HEK293T (cell line): ENCODE data around the gene KLC4.
"Not testable (repeated sequence)": the region's sequence is repeated elsewhere in the genome, so short reads cannot be mapped to it uniquely, and the experiment has no call there.

Experiments
- CTCF ChIA-PET: fragments of 350-600 bp; formaldehyde crosslinking; extraction: SDS; loops from one replicate; lab custom pipeline; 2021; ENCODE audit warnings: antibody characterized with exemption, inconsistent platforms; lab: Yijun Ruan, JAX
- POLR2A ChIA-PET: fragments of 350-600 bp; formaldehyde crosslinking; extraction: SDS; loops from one replicate; lab custom pipeline; 2020; ENCODE audit warnings: antibody characterized with exemption, inconsistent platforms; lab: Yijun Ruan, JAX
- DNase-seq: peaks from one replicate; pipeline ENCODE4 v3.0.0; 2012; ENCODE audit warnings: mixed read lengths; ENCODE audit errors: extremely low spot score
- ARNT ChIP-seq: fragments of 450-650 bp; IDR thresholded peaks from 2 replicates; pipeline ENCODE4 v1.6.1; 2017; ENCODE audit warnings: mild to moderate bottlenecking
- BHLHE40 ChIP-seq: fragments of 450-650 bp; IDR thresholded peaks from 2 replicates; pipeline ENCODE4 v1.6.1; 2016; ENCODE audit warnings: mild to moderate bottlenecking, moderate library complexity, borderline replicate concordance
- CTBP1 ChIP-seq: fragments of 450-650 bp; IDR thresholded peaks from 2 replicates; pipeline ENCODE4 v1.6.1; 2016; ENCODE audit warnings: borderline replicate concordance
- ELF4 ChIP-seq: fragments of 450-650 bp; IDR thresholded peaks from 2 replicates; pipeline ENCODE4 v1.6.1; 2017; ENCODE audit warnings: antibody characterized with exemption
- FOXA1 ChIP-seq: fragments of 450-650 bp; IDR thresholded peaks from 2 replicates; pipeline ENCODE4 v1.6.1; 2016; ENCODE audit warnings: mild to moderate bottlenecking
- FOXK2 ChIP-seq: fragments of 450-650 bp; IDR thresholded peaks from 2 replicates; pipeline ENCODE4 v1.6.1; 2016; ENCODE audit warnings: mild to moderate bottlenecking
- FOXM1 ChIP-seq: fragments of 450-650 bp; IDR thresholded peaks from 2 replicates; pipeline ENCODE4 v1.6.1; 2017; ENCODE audit warnings: mild to moderate bottlenecking, borderline replicate concordance
- HDGF ChIP-seq: fragments of 450-650 bp; IDR thresholded peaks from 2 replicates; pipeline ENCODE4 v1.6.1; 2017; ENCODE audit warnings: antibody characterized with exemption, borderline replicate concordance
- L3MBTL2 ChIP-seq: fragments of 450-650 bp; conservative IDR thresholded peaks from 2 replicates; pipeline ENCODE4 v1.6.1; 2016; ENCODE audit warnings: mild to moderate bottlenecking
- LEF1 ChIP-seq: fragments of 450-650 bp; IDR thresholded peaks from 2 replicates; pipeline ENCODE4 v1.6.1; 2017; ENCODE audit warnings: mild to moderate bottlenecking, borderline replicate concordance
- NFRKB ChIP-seq: fragments of 450-650 bp; IDR thresholded peaks from 2 replicates; pipeline ENCODE4 v1.6.1; 2016; ENCODE audit warnings: mild to moderate bottlenecking, moderate library complexity
- SP1 ChIP-seq: fragments of 450-650 bp; IDR thresholded peaks from 2 replicates; pipeline ENCODE4 v1.6.1; 2017
- SUZ12 ChIP-seq: fragments of 450-650 bp; IDR thresholded peaks from 2 replicates; pipeline ENCODE4 v1.6.1; 2016; ENCODE audit warnings: mild to moderate bottlenecking
- TARDBP ChIP-seq: fragments of 450-650 bp; IDR thresholded peaks from 2 replicates; pipeline ENCODE4 v1.6.1; 2016
- ZNF384 ChIP-seq: fragments of 450-650 bp; IDR thresholded peaks from 2 replicates; pipeline ENCODE4 v1.6.1; 2016
- TF ChIP-seq, protein P1 (sequence below): fragments of 450-650 bp; IDR thresholded peaks from 2 replicates; pipeline ENCODE4 v1.6.1; 2016

KLC4 gene

DNA sequence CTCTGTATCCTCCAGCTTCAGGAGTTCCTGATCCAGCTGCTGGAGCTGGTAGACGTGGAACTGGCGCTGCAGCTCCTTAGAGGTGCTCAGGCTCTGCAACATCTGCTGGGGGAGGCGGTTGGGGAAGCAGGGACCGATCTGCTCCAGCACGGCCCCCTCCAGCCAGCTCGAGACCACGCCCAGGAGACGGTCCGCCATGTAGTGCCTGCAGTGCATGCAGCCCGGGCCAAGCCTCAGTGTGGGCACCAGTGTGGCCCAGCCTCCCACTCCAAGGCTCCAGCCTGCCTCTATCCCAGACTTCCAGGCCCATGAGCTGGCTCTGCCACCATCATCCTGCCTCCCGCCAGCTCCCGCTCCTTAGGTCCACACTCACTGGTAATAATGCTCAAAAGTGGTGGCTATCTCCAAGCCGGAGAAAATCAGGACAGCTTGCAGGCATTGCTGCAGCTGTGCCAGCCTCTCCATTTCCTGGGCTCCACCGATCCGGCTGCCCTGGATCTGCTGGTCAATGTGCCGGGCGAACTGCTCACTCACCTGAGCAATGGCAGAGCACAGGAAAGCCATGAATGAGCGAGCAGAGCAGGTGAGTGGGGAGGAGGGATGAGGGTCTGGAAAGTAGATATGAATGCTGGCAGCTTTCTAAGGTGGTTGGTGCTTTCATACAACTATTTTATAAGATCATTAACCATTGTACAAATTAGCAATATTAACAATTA lies 18.7 kb upstream of the KLC4 start:
- ChIA-PET POLR2A (interaction anchor here (0.7 to 2.5 kb wide), 5 partner anchors 10 to 57 kb away, joined by 3 to 15 read pairs (median 5); partner anchors contain the start of genes CUL7, KLC4, MRPL2 and PPP2R5D), CTCF (no interaction called here)
- TF ChIP-seq SP1 (no peak), L3MBTL2 (no peak), FOXA1 (no peak), LEF1 (no peak), NFRKB (no peak), CTBP1 (no peak), SUZ12 (no peak), ELF4 (no peak), TARDBP (no peak), ZNF384 (no peak), ARNT (no peak), FOXM1 (no peak), HDGF (no peak)
- no peak for DNase-seq

DNA sequence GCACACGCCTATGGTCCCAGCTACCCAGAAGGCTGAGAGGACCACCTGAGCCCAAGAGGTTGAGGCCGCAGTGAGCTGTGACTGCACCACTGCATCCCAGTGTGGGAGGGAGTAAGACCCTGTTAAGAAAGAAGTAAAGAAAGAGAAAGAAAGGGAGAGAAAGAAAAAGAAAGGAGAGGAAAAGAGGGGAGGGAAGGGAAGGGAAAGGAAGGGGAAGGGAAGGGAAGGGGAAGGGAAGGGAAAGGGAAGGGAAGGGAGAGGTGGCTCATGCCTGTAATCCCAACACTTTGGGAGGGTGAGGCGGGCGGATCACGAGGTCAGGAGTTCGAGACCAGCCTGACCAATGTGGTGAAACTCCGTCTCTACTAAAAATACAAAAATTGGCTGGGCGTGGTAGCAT lies 18.0 kb upstream of the KLC4 start:
- CTCF ChIA-PET, result not testable (repeated sequence)

DNA sequence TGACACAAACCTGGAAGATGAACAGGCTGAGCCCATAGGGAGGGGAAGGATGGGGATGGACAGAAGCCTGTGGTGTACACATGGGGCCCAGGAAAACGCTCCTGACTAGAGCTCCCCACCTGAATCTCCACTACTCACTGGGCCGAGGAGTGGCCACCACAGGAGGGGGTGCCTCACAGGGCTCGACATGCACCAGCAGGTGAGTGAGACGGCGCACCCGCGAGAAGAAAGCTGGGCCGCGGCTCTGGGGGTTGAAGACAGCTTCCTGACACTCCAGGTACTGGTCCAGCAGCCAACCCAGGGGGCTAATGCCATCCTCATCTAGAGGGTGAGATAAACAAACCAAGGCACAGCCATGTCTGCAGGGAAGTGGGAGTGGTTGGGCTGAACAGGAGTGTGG lies 16.1 kb upstream of the KLC4 start:
- ChIA-PET POLR2A (interaction anchor here (0.7 to 1.8 kb wide), 3 partner anchors 11 to 21 kb away, joined by 3 to 4 read pairs (median 3); partner anchors contain the start of genes CUL7, KLC4, MRPL2 and RRP36), CTCF (no interaction called here)
- TF ChIP-seq ZNF384 (no peak), FOXM1 (no peak), L3MBTL2 (no peak), FOXK2 (no peak), BHLHE40 (no peak)
- TF ChIP-seq, protein P1, sequence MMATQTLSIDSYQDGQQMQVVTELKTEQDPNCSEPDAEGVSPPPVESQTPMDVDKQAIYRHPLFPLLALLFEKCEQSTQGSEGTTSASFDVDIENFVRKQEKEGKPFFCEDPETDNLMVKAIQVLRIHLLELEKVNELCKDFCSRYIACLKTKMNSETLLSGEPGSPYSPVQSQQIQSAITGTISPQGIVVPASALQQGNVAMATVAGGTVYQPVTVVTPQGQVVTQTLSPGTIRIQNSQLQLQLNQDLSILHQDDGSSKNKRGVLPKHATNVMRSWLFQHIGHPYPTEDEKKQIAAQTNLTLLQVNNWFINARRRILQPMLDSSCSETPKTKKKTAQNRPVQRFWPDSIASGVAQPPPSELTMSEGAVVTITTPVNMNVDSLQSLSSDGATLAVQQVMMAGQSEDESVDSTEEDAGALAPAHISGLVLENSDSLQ, result no peak
- no peak for DNase-seq

More for the DNA sequence above, 18.0 kb upstream of the KLC4 start:
- POLR2A ChIA-PET, result interaction anchor here (0.7 to 1.8 kb wide), 4 partner anchors 11 to 27 kb away, joined by 3 to 6 read pairs (median 4); partner anchors contain the start of genes KLC4, KLHDC3, MRPL2 and RRP36
- not testable (repeated sequence) for DNase-seq

DNA sequence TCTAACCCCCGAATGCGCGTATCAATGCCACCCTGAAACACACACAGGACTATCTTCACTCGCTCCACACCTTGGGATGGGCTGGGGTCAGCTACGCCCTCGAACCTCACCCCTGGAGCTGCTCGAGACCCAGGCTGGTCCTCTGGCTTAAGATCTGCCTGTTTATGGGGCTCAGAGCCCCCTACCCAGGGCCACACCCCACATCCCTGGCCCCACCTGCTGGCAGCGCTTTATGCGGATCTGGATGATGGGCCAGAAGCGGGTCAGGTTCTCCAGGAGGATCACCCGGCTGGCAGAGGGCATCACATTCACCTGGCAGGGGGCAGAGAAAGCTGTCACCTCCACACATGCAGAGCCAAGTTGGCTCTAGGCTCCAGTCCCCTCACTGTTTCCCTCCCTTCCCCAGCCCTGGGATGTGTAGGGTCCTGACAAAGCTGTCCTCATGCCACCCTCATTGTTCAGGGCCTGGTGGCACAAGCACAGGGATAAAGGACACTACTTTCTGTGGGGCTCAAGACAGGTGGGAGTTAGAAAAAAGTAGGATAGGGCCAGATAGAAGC lies 14.0 kb upstream of the KLC4 start:
- POLR2A ChIA-PET, result interaction anchor here (1.7 kb wide), 1 partner anchor 8 kb away, joined by 7 read pairs; the partner anchor contains the start of gene CUL7
- CTCF ChIA-PET, result no interaction called here
- TF ChIP-seq NFRKB, result no peak
- TF ChIP-seq LEF1, result no peak
- no peak for TF ChIP-seq TARDBP
- no peak for TF ChIP-seq SUZ12
- no peak for TF ChIP-seq SP1
- no peak for TF ChIP-seq HDGF
- no peak for TF ChIP-seq FOXK2
- TF ChIP-seq ZNF384, result no peak
- TF ChIP-seq L3MBTL2, result no peak
- no peak for TF ChIP-seq FOXM1
- TF ChIP-seq ARNT, result no peak
- no peak for TF ChIP-seq BHLHE40
- no peak for TF ChIP-seq ELF4
- TF ChIP-seq FOXA1, result no peak
- TF ChIP-seq, protein P1, result no peak
- no peak for TF ChIP-seq CTBP1
- DNase-seq, result no peak

DNA sequence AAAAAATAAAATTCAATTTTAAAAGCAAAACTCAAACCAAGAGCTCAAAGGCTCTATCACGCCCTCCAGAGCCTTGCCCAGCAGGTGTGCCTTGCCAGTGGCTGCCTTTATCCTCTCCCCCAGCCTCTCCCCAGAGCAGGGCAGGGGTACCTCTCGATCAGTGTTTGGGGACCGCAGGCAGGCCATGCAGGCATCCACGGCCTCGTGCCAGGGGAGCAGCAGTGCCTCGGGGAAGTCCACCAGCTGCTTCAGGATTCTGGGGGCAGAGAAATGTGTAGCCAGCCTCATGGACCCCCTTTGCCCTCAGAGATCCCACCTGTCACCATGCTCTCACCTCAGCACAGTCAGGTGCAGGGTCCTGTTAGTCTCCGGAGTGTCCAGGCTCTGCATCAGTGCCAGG lies 11.4 kb upstream of the KLC4 start:
- TF ChIP-seq HDGF, result no peak
- TF ChIP-seq CTBP1, result no peak
- TF ChIP-seq L3MBTL2, result no peak
- TF ChIP-seq FOXM1, result no peak
- TF ChIP-seq ARNT, result no peak
- TF ChIP-seq FOXA1, result no peak
- TF ChIP-seq NFRKB, result no peak
- no peak for TF ChIP-seq FOXK2
- no peak for TF ChIP-seq LEF1
- no peak for TF ChIP-seq SP1

DNA sequence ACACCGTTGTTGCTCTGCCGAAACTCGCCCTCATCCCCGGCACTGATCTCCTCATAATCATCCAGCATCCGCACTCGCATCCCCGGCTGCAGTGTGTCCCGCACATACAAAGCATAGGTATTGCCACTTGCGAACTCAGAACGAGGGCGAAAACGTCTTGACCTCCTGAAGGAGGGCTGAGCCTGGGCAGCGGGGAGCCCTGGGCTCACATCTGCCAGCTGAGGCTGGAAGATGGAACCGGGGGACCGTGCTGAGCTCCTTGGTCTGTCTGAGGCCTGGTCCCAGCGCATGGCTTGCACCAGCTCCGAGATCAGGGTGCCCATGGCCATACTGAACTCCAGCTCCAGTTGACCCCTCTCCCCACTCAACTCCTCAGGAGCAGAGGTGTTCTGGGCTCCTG lies 8.4 kb upstream of the KLC4 start:
- CTCF ChIA-PET, result no interaction called here

More for the DNA sequence above, 11.4 kb upstream of the KLC4 start:
- no peak for DNase-seq
- ChIA-PET POLR2A (interaction anchor here (1.6 to 2.6 kb wide), 2 partner anchors 12 to 33 kb away, joined by 5 to 11 read pairs; partner anchors contain the start of genes KLC4 and MRPL2), CTCF (no interaction called here)

More for the DNA sequence above, 8.4 kb upstream of the KLC4 start:
- no peak for DNase-seq
- POLR2A ChIA-PET, result interaction anchor here (1.0 kb wide), 1 partner anchor 10 kb away, joined by 4 read pairs; no protein-coding TSS in a partner anchor
- TF ChIP-seq, protein P1, result no peak
- no peak for TF ChIP-seq FOXK2
- no peak for TF ChIP-seq ARNT
- TF ChIP-seq FOXA1, result no peak
- TF ChIP-seq SP1, result no peak
- TF ChIP-seq TARDBP, result no peak
- TF ChIP-seq L3MBTL2, result no peak
- no peak for TF ChIP-seq FOXM1
- no peak for TF ChIP-seq HDGF
- no peak for TF ChIP-seq ZNF384
- TF ChIP-seq BHLHE40, result no peak
